Right atrium auricular region (tissue), 2 donors: ENCODE data around the gene NOTCH2. TPM values are rescaled to one million over a fixed set of nuclear protein-coding genes. Genes with fewer than 3 reads are reported as not detected.

ENCODE experiments used
- DNase-seq: peaks from one replicate; pipeline ENCODE4 v3.0.0-alpha.2; 2019; ENCODE audit warnings: low spot score
- H3K27ac ChIP-seq, 2 donors: fragments of 200-600 bp; sonication (generic); 1 replicate in 1 of 2; 2 replicates in 1 of 2; pipeline ENCODE4 v1.5.1; 2016 to 2019
- H3K27me3 ChIP-seq, 2 donors: fragments of 200-600 bp; sonication (generic); one replicate each; pipeline versions ENCODE4 v1.5.1 to v1.6.0; 2017 to 2019
- H3K36me3 ChIP-seq: fragments of 200-600 bp; sonication (generic); one replicate; pipeline ENCODE4 v1.5.1; 2016
- H3K4me1 ChIP-seq, 2 donors: fragments of 200-600 bp; sonication (generic); one replicate each; pipeline versions ENCODE4 v1.5.1 to v1.6.0; 2017 to 2019
- H3K4me3 ChIP-seq, 2 donors: fragments of 200-600 bp; sonication (generic); 1 replicate in 1 of 2; 2 replicates in 1 of 2; pipeline ENCODE4 v1.5.1; 2017 to 2019; ENCODE audit warnings: mild to moderate bottlenecking in 1 of 2, moderate library complexity in 1 of 2
- H3K9me3 ChIP-seq, 2 donors: fragments of 200-600 bp; sonication (generic); one replicate each; pipeline ENCODE4 v1.5.1; 2019
- total RNA-seq, 2 donors: library from RNA; depleted of rRNA; stranded (reverse); fragments of >200 nt; gene quantifications; one replicate each; pipeline ENCODE4 v1.1.0, GENCODE V29; 2016
- TF ChIP-seq, protein P1 (sequence below), 2 donors: fragments of 200-600 bp; sonication (generic); IDR thresholded peaks; one replicate each; pipeline ENCODE4 v1.5.1; 2019; ENCODE audit warnings: antibody characterized with exemption in 2 of 2

NOTCH2 gene
- total RNA-seq, 2 donors from 2014 or later = 26.7 to 45.9 TPM

DNA sequence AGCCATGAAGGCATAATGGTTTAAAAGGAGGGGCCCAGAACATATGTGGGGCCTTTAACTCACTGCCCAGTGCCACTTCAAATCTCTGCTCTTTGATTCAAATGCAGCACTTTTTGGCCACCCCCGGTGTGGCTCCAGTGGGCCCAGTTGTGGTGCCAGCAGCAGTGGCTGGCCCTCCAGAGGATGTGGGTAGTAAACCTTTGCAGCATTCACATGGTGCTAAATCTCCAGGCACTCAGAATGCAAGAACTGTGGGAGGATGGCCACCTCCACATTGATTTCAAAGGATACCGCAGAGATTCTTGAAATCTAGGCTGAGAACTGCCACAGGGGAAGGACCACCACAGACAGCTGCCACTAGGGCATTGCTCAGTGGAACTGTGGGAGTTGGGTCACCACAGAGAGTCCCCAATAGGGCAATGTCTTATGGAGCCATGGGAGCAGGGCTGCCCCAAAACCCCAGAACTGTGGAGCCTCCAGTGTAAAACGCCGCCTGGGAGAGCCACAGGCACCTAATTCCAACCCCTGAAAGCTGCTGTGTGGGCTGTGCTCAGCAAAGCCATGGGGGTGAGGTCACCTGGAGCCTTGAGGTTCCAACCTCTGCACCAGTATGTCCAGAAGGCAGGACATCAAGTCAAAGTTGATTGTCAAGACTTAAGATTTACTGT, 166.6 kb downstream of the NOTCH2 start:
- no peaks in the 10 kb centered on the region for H3K4me1 ChIP-seq
- DNase-seq = no peak
- H3K9me3 ChIP-seq = peaks cover 0 to 6% of the 10 kb centered on the region in 2 donors
- H3K36me3 ChIP-seq = no peaks in the 10 kb centered on the region
- TF ChIP-seq, protein P1, sequence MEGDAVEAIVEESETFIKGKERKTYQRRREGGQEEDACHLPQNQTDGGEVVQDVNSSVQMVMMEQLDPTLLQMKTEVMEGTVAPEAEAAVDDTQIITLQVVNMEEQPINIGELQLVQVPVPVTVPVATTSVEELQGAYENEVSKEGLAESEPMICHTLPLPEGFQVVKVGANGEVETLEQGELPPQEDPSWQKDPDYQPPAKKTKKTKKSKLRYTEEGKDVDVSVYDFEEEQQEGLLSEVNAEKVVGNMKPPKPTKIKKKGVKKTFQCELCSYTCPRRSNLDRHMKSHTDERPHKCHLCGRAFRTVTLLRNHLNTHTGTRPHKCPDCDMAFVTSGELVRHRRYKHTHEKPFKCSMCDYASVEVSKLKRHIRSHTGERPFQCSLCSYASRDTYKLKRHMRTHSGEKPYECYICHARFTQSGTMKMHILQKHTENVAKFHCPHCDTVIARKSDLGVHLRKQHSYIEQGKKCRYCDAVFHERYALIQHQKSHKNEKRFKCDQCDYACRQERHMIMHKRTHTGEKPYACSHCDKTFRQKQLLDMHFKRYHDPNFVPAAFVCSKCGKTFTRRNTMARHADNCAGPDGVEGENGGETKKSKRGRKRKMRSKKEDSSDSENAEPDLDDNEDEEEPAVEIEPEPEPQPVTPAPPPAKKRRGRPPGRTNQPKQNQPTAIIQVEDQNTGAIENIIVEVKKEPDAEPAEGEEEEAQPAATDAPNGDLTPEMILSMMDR (IDR thresholded peaks at IDR 0.05) = no peak
- no peaks in the 10 kb centered on the region for H3K27me3 ChIP-seq
- no peak overlapping the region for H3K27ac ChIP-seq
- H3K4me3 ChIP-seq = no peak overlapping the region

DNA sequence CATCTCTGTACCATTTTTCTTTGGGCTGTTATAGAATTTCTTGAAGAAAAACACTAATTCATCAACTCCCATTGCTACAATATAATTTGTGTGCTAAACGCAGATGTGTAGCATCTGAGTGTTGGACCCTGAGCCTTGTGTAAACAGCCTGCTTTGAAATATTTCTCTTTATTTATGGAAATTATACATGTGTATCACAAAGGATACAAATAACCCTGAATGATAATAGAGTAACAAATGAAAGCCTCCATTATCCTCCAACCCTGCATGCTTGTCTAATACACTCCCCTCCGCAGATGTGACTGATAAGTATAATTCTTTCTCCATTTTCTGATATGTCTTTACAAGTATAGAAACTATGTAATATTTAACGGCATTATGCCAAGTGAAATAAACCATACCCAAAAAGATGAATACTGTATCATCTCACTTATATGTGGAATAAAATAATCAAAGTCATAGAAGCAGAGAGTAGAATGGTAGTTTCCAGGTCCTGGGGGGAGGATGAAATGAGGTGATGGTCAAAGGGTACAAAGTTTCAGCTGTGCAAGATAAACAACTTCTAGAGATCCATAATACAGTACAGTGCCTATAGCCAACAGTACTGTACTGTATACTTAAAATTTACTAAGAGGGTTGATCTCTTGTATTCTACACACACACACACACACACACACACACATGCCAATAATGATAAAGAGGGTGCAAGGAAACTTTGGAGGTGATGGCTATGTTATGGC, 170.3 kb downstream of the NOTCH2 start:
- no peaks in the 10 kb centered on the region for H3K36me3 ChIP-seq
- H3K27ac ChIP-seq = no peak overlapping the region
- DNase-seq = no peak
- no peak overlapping the region for H3K4me3 ChIP-seq
- no peaks in the 10 kb centered on the region for H3K9me3 ChIP-seq
- no peaks in the 10 kb centered on the region for H3K27me3 ChIP-seq
- TF ChIP-seq, protein P1 (IDR thresholded peaks at IDR 0.05) = no peak
- no peaks in the 10 kb centered on the region for H3K4me1 ChIP-seq

DNA sequence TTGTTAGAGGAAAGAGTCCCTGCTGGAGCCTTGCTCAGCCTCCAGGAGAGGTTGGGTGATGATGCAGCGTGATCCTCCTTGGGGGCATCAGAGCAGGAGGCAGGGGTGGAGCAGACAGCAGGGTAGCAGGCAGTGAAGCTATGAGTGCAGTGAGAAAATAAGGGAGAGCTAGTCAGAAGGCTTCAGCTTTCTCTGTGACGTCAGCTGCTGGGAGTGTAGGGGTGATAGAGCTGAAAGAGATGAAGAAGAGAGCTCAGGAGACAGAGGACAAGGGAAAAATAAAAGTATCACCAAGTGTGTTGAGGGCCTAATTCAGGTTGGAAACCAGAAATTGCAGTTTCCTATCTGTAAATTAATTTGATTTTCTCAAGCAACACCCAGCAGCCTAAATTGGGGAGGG, 170.9 kb downstream of the NOTCH2 start:
- no peaks in the 10 kb centered on the region for H3K36me3 ChIP-seq
- H3K27me3 ChIP-seq = no peaks in the 10 kb centered on the region
- no peaks in the 10 kb centered on the region for H3K4me1 ChIP-seq
- no peaks in the 10 kb centered on the region for H3K9me3 ChIP-seq
- no peak overlapping the region for H3K27ac ChIP-seq
- DNase-seq = no peak
- no peak overlapping the region for H3K4me3 ChIP-seq
- TF ChIP-seq, protein P1 (IDR thresholded peaks at IDR 0.05) = no peak

DNA sequence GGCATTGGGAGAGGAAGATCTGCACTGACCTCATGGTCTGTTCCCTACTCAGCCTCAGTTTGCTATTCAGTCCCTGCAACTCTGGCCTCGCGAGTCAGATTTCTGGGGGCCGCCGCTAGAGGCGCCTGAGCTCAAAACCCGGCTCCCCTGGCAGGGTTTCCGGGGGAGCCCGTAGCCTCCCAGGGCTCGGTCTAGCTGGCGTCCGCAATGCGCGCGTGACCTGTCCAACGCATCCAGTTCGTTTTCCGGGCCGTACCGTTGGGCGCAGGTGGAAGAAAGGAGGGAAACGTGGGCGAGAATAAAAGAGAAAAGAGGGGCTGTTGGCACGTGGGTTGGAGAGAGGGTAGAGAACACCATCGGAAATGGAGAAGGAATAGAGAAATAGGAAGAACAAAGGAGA, 173.2 kb downstream of the NOTCH2 start, which contains the start of gene ADAM30:
TSS of gene ADAM30 (minus strand) at position 213 of the 400 bp plus-strand sequence. CDS start at position 34, 179 bp downstream.
- DNase-seq = no peak
- no peaks in the 10 kb centered on the region for H3K36me3 ChIP-seq

DNA sequence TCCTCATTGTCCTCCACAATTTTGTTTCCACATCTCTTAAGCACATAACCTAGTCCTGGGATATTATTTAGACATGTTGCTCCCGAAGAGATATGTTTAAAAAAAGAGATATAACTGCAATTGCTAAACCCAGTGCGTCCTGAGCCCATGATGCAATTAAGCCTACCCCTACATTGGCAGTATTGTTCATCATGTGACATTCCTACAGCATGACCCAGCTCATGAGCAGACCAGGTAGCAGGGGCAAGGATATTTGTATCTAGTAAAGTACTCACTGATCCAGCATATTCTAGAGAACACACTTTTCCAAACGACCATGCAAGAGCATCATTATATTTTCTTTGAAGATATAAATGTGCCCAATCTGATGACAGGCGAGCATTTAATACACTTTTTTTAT, 174.4 kb downstream of the NOTCH2 start:
- Histone ChIP-seq H3K36me3 (no peaks in the 10 kb centered on the region), H3K4me3 (no peak overlapping the region), H3K27me3 (no peaks in the 10 kb centered on the region), H3K4me1 (no peaks in the 10 kb centered on the region), H3K27ac (no peak overlapping the region), H3K9me3 (no peaks in the 10 kb centered on the region)
- no peak for DNase-seq
- TF ChIP-seq, protein P1 (IDR thresholded peaks at IDR 0.05) = no peak

More for the DNA sequence above, 173.2 kb downstream of the NOTCH2 start, which contains the start of gene ADAM30:
- Histone ChIP-seq H3K27me3 (no peaks in the 10 kb centered on the region), H3K4me3 (no peak within 1 kb of the TSS), H3K9me3 (no peaks in the 10 kb centered on the region), H3K27ac (no peak within 1 kb of the TSS), H3K4me1 (no peaks in the 10 kb centered on the region)
- TF ChIP-seq, protein P1 (IDR thresholded peaks at IDR 0.05) = no peak
